Suppressor macrophage treated with lipopolysaccharide for 1 hour (primary cell): Measurements from ENCODE around the gene SLC2A2.

ENCODE experiments used
- DNase-seq, 3 donors: peaks; one replicate each; pipeline ENCODE4 v3.0.0-alpha.2; 2020 to 2022

Gene SLC2A2

DNA sequence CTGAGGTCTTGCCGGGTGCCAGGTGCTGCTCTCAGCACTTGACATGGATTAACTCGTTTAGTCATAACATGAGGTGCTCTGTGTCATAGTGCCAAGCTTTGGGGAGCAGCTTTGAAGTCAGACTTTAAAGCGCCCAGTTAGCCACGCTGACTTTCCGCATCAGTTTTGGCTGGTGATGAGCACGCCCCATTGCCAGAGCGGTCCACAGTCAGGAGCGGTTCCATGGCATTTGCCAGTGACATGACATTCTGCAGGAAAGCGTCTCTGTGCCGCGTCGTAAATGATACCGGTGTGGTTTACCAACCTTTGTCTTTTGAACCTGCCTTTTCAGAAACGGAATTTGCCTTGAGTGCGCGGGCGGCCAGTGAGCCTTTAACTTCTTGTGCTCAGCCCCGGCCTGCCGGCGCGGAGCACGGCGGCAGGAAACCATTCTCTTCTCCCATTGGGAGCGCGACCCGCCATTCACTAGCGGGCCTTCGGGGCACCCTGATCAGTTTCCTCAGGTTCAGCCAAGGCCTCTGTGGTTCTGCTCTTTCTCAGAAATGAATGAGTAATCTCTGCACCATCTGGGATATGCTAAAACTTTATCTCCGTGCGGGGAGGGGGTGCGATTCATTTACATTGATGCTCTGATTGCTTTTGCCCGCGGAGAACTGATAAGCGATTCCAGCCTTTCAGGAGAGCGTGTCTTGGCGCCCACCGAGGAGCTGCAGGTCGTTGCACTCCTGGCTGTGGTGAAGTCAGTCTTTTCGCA lies 1.7 kb upstream of the SLC2A2 start:
- peak in 2 of 3 donors; percentile 5 to 26 for DNase-seq

DNA sequence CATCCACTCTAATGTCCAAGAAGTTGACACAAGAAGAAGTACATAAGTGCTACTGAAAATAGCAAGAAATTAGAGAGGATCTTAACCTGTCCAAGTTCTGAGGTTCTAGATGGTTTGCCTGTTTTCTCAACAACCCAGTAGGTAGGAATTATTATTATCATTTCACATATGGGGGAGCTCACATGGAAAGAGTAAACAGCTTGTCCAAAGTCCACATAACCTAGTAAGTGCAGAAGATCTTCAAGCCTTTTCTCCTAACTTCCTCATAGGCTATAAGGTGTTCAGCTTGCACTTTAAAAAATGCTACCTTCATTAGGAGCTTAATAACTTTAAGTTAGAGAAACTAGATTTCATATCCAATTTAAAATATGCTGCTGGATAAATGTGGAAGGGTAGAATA lies 3.0 kb downstream of the SLC2A2 start:
- no peak for DNase-seq

DNA sequence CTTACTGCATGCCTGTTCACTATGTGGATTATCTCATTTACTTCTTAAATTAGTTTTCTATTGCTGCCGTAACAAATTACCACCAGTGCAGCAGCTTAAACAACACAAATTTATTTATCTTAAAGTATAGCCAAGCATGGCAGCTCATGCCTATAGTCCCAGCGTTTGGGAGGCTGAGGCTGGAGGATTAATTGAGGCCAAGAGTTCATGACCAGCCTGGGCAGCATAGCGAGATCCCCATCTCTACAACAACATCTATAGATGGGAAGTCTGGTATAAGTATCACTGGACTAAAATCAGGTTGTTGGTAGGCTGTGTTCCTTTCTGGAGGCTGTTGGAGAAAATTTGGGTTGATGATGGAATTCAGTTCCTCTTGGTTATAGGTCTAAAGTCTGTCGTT lies 5.1 kb downstream of the SLC2A2 start:
- no peak for DNase-seq

DNA sequence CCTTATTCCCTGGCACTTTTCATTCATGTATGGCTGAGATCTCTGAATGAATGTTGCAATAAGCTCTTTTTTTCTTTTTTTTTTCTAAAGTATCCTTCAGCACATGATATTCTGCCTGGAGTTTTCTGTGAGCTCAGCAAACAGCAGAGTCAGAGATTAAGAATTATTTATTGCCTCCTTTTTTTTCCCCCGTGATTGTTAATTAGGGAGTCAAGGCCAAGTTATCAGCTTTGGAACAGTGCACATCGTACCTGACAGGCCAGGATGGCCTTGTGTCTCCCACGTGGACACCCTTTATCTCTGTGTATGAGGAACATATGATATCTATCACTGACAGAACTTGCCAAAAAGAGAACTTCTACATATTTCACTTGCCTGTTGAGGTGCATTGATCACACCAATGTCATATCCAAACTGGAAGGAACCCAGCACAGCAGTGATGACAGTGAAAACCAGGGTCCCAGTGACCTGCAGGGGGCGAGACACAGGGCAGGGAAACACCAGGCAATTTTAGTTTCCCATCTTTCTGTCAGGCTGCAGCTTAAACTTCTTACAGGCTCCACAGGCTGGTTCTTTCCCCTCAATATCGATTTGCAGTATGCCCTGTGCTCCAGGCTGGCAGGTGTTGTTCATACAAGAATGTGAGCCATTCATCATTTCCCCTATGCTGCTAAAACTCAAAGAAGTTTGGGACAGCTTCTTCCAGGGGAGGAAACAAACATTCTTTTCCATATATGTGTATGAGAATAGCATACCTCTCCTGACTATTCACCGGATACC lies 8.2 kb downstream of the SLC2A2 start:
- no peak for DNase-seq

DNA sequence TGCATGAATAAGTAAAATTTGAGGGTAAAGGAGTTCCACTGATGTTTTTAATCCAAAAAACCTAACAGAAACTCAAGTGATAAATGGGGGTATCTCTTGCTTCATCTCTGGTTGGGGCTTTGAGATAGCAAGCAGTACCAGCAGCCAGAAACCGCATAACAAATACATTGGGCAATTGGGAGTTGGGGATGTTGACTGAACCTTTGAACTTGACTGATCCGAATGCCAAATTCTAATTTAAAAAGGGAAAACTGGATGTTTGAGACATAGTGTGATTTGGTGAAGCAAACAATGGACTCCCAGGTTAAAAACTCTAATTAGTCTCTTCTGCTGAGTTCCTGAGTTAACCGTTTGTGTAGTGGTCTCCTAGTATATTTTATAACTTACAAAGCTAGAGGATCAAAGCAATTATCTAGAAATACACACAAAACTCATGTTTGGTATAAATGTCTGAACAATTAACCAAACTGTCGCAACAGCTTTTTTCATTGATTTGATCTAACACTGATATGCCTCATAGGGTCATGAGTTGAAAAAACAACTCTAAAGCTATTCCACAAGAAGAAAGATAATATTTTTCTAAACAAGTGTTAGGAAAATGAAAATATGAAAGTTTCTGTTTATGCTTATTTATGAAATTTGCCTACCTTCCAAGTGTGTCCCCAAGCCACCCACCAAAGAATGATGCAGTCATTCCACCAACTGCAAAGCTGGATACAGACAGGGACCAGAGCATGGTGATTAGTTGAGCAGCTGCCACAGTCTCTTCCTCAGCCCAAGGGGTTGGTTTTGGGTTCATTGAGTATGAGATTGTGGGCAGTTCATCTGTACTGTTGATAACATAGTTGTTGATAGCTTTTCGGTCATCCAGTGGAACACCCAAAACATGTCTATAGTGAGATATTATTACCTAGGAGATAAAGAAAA lies 12.4 kb downstream of the SLC2A2 start:
- no peak for DNase-seq

DNA sequence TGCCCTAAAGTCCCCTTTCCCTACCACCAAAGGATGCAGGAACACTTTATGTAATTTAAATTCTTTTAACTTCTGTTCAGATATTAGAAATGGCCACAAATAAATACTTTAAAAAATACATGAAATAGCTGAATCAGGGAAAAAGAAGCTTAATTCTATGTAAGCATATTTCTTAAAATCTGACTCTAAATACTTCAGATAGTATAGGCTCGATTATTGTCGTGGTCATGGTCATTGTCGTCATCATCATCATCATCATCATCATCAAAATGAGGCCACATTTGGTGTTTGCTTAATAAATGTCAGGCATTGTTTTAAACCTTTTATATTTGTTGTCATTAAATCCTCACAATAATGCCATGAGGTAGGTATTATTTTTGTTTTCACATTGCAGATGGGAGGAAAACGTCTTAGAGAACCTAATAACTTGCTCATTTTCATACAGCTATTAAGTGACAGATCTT lies 14.6 kb downstream of the SLC2A2 start:
- DNase-seq: no peak

DNA sequence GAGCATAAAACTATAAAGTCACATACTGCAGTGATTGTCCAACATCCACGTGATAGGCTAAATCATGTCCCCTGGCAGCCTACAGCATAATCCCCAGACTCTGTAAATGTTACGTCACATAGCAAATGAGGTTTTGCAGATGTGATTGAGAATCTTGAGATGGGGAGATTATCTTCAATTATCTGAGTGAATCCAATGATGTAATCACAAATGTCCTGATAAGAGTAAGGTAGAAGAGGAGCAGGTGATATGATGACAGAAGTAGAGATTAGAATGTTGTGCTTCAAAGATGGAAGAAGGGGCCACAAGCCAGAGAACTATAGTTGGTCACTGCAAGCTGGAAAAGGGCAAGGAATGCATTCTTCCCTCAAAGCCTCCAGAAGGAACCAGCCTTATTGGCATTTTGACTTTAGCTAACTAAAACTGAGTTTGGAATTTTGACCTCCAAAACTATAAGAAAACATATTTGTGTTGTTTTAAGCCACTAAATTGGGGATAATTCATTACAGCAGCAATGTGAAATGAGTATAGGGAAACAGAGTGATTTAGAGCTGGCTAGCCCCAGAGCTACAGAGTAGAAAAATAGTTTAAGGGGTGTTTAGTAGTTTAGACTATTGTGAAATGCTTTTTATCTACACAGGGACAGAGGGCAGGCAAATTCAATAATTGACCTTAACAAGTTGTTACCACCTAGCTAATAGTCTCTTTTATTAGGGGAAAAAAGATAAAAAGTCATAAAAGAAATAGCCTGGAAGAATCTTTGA lies 15.2 kb downstream of the SLC2A2 start:
- no peak for DNase-seq

DNA sequence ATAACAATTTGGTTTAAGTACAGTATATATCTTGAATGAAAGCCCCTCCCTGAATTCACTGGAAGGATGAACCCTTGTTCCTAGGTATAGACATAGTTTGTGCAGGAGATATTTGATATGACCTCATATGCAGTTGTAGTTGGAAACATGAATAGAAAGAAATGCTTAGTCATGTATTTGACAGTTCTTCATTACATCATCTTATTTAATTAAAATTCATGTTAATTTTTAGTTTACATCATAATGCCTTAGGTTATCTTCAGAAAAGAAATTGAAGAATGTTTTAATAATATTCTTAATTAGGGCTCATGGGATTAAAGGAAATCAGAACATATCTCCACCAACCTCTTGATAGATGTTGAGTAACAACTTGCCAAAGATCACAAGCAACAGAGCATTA lies 19.2 kb downstream of the SLC2A2 start:
- no peak for DNase-seq

DNA sequence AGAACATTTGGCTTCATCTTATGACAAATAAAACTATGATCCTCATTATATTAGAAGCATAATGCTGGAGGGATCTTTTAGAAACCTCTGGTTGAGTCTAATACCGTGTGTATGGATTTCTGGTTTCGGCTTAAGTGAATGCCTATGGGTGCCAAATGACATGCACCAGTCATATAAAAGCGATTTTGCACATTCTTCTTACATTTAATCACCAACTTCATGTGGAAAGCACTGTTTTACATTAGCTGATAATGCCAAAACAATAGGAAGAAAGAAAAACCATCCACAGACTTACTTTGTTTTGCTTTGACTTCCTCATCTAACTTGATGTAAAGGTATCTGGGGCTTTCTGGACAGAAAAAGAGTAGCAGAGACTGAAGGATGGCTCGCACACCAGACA lies 20.9 kb downstream of the SLC2A2 start:
- no peak for DNase-seq

DNA sequence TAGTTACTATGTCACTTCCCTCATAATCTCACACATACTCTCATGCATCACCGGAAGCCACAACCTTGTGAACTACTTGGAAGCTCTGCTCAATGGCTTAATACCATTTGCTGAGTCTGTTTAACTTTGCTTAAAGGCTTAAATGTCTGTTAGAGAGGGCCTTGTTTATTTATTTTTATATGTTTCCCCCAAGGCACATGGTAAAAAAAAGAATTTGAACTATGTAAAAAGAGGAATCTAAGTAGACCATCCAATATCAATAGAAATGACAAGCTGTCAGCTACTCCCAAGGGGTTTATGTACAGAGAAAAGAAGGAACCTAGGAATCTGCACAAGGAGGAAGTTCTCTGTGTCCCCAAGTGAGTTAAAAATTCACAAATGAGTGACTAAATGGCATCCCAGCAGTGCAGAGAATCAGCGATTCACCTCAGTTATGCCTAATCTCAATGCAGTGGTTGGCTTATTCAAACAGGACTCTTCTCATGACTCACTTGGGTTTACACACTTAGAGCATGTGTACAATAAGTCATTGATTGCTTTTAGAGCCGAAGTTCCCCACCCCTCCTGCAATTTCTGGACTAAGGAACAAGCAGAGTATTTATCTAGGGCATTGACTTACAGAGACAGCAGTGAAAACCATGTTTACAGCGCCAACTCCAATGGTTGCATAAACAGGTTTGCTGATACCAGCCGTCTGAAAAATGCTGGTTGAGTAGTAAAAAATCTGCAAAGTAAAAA lies 24.4 kb downstream of the SLC2A2 start:
- DNase-seq: peak; percentile 37 to 62 (median 60)

DNA sequence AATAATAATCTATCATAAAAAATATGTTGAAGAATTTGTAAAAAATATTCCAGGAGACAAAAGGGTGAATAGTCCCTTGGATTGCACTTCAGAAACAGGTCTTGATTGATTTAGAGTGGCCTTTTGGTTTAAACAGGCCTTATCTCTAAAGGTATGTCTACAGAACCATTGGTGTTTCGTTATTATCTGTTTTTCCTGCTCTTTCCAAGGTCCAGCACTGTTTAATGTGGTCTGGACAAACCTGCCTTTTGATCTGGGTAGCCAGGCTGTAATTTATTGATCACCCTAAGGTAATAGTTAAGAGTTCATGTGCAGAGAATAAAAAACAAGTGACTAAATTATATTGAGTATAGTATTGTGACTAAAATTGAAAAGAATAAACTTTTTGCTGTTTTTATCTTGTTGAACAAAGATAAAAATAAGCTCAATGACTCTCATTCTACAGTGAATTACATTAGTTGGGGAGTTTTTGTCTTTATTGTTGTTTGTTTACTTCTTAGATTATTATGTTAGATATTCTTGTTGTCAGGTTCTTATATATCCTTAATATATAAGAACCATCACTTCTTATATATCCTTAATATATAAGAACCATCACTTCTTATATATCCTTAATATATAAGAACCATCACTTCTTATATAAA lies 25.1 kb downstream of the SLC2A2 start:
- no peak for DNase-seq

DNA sequence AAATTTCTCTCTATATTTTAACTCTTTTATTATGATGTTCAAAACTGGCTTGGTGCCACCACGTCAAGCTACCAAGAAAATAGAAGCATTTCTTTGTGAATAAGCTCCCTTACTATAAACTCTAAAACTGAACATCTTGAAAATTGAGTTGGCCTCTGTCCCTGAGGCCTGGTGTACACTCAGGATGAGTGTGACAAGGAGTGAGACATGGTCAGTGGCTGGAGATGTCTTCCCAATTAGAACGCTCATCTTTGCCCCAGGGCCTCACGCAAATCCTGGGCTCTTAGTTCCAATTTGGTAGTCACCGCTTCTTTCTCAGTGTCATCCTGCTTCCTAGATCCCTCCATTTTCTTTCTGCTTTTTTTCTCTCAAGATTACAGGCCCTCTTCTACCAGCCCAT lies 26.2 kb downstream of the SLC2A2 start:
- DNase-seq: no peak

DNA sequence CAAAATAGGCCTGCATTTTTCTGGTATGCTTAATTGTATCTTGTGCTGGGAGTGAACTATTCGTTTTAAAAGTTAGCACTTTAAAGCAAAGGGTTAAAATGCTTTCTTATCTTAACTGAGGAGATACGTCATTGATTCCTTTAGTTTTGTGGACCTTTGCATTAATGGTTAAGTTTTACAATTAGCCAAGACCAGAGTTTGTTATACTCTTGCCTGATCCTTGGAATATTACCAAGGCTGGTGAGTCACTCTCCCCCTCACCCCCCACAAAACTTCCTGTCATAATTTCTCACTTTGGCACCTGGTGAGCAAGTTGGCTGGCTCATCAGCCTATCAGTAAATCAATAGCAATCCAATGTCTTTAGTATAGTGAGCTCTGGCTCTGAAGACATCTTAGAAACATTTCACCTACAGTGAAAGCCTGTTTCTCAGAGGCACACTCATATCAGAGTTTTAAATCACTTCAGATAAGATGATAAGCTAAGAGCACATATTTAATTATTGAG lies 26.7 kb downstream of the SLC2A2 start:
- DNase-seq: no peak

DNA sequence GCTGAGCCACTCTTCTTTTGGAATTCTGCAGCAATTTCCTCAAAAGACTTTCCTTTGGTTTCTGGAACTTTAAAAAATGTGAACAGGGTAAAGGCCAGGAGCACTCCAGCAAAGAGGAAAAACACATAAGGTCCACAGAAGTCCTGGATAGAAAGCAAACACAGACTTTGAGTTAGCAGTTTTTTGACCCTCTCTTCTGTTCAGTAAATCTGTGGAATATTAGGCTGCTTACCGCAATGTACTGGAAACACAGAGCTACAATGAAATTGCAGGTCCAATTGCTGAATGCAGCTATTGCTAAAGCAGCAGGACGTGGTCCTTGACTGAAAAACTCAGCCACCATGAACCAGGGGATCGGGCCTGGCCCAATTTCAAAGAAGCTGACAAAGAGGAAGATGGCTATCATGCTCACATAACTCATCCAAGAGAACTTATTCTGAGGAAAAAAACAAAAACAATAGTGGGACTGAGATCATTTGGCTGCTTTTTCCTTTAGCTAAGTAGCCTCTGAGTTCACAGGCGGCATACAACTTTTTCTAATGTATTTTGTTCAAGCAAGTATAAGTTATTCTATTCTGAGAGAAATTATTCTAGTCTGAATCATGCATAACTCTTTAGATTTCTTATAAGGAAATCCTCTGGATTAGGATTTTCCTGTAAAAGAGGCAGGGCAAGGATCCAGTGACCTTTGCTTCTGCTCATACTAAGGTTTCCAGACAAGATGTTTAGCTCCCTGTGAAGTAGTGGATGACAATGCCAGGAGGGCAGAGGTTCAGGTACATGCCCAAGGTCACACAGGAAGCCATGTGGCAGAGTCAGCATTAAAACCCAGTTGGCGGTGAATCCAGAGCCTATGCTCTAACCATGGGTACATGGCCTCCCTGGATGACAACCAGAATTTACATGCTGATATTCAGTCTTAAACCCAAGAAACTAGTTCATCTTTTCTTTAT lies 28.3 kb downstream of the SLC2A2 start:
- no peak for DNase-seq

DNA sequence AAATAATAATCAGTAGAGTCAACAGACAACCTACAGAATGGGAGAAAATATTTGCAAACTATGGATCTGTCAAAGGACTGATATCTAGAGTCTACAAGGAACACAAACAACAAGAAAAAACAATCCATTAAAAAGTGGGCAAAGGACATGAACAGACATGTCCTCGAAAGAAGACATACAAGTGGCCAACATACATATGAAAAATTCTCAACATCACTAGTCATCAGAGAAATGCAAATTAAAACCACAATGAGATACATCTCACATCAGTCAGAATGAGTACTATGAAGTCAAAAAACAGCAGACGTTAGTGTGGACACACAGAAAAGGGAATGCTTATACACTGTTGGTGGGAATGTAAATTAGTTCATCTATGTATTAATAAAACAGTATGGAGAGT lies 33.7 kb downstream of the SLC2A2 start:
- no peak for DNase-seq

DNA sequence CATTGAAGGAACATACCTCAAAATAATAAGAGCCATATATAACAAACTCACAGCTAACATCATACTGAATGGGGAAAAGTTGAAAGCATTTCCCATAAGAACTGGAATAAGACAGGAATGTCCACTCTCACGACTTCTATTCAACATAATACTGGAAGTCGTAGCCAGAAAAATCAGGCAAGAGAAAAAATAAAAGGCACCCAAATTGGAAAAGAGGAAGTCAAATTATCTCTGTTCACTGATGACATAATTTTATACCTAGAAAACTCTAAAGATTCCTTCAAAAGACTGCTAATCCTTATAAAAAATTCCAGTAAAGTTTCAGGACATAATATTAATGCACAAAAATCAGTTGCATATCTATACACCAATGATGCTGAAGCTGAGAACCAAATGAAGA lies 34.9 kb downstream of the SLC2A2 start:
- DNase-seq: no peak

DNA sequence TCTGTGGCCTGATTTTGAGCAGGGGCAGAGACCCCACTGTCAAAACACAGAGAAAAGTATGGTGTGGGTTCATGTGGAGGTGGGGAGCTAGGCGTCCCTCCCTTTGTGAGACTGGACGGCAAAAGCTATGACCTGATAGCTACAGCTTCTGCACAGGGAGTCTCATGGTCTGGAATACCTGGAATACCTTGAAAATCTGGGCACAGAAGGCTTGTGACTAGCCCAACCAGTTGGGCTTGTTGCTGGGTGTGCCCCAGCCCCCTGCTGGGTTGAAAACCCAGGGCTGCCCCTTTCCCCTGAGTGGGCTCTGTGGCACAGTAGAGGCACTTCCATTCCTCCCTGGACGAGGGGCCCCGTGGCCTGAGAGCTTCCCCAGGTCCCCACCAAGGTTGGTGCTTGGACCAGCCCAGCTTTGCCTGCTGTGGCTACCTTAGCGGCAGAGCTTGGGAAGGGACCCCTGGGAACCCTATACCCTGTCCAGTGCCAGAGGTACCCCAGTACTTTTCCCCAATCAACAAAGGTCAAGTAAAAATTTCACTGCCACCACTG lies 37.3 kb downstream of the SLC2A2 start:
- DNase-seq: no peak

DNA sequence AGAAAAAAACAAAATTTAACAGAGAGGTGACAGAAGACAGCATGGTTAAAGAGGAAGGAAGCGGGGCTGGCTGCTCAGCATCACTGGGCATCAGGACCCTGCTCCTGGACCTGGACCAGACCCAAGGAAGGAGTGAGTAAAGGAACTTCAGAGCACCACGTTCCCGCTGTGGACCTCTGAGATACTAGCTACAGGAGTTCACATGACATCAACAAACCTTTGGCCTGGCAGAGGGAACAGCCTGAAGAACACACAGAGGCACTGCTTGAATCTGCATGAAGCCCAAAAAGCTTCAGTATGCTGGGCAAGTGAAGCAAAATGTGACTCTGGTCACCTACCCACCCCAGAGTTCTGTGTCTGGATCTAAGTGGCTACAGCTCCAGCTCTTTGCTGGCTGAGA lies 38.1 kb downstream of the SLC2A2 start:
- no peak for DNase-seq

DNA sequence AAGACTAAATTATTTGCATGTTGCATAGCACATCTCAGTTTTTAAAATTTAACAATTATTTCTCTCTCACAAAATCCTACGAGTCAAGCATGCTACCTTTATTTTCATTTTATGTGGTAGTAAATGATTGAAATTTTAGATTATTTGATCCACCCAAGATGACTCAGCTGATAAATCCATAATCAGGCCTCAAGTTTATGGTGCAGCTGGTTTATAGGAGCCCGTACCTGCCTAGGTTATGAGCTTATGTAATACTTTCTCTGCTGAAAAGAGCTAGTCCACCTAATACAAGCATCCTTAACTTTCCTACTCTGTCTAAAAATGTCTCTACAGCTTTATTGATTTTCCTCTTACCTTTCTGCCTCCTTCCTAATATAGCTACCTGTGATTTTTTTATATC lies 41.2 kb downstream of the SLC2A2 start:
- no peak for DNase-seq

DNA sequence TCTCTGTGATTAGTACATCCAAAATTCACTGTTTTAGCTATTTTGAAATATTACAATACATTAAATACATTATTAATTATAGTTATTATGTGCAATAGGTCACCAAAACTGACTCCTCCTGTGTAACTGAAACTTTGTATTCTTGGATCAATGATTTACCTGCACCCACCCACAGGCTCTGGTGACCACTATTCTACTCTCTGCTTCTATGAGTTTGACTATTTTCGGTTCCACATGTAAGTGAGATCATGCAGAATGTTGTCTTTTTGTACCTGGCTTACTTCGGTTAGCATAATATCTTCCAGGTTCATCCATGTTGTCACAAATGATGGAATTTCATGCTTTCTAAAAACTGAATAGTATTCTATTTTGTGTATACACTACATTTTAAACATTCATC lies 43.8 kb downstream of the SLC2A2 start:
- no peak for DNase-seq
